ENCODE data around the gene LRRC57. TPM values are rescaled to one million over a fixed set of nuclear protein-coding genes. Genes with fewer than 3 reads are reported as not detected.
A peak's percentile ranks its signal among the peaks of the same experiment; 100 is the strongest.

The LRRC57 gene
- total and polyA plus RNA-seq, 2 of the 13 experiments (the other 11 are each of a cell fraction or from before 2014, with no cell fraction given), result 5.8 to 14.8 TPM

- TF ChIP-seq ZFAT (CRISPR knock-in tag; conservative IDR thresholded peaks at IDR 0.05) (no peak), ZNF605 (CRISPR knock-in tag; IDR thresholded peaks at IDR 0.05) (peak; percentile 71; the same call in 1 of the 2 replicates), REXO4 (CRISPR knock-in tag; IDR thresholded peaks at IDR 0.05; ENCODE audit: borderline replicate concordance) (no peak), DNMT3B (CRISPR knock-in tag; conservative IDR thresholded peaks at IDR 0.05) (no peak), SETDB1 (CRISPR knock-in tag; IDR thresholded peaks at IDR 0.05; ENCODE audit: borderline replicate concordance) (no peak), NRL (CRISPR knock-in tag; IDR thresholded peaks at IDR 0.05; ENCODE audit: borderline replicate concordance) (no peak; the same call in 1 of the 2 replicates), ZBTB46 (CRISPR knock-in tag; IDR thresholded peaks at IDR 0.05; ENCODE audit: borderline replicate concordance) (no peak), SALL1 (CRISPR knock-in tag; IDR thresholded peaks at IDR 0.05) (peak; percentile 72), ARID3A (IDR thresholded peaks at IDR 0.05; ENCODE audit: low read depth, low read length) (no peak), ZNF3 (CRISPR knock-in tag; IDR thresholded peaks at IDR 0.05) (no peak), NFE2L1 (CRISPR knock-in tag; IDR thresholded peaks at IDR 0.05; ENCODE audit: borderline replicate concordance) (no peak), ZNF720 (CRISPR knock-in tag; IDR thresholded peaks at IDR 0.05) (no peak), ZSCAN22 (CRISPR knock-in tag; IDR thresholded peaks at IDR 0.05) (no peak), ZNF557 (CRISPR knock-in tag; IDR thresholded peaks at IDR 0.05) (no peak), ZSCAN9 (CRISPR knock-in tag; IDR thresholded peaks at IDR 0.05; ENCODE audit: borderline replicate concordance) (peak; percentile 57; the same call in 1 of the 2 replicates), EP300 (IDR thresholded peaks at IDR 0.05; ENCODE audit: low read depth in 2 of 2, low read length in 2 of 2) (no peak), EP300 (CRISPR knock-in tag; IDR thresholded peaks at IDR 0.05; ENCODE audit: borderline replicate concordance) (no peak), ZNF850 (CRISPR knock-in tag; conservative IDR thresholded peaks at IDR 0.05) (no peak), SOX13 (IDR thresholded peaks at IDR 0.05) (no peak), SOX13 (CRISPR knock-in tag; conservative IDR thresholded peaks at IDR 0.05 in 1 of 2, IDR thresholded peaks at IDR 0.05 in 1 of 2) (no peak), SRY (CRISPR knock-in tag; IDR thresholded peaks at IDR 0.05) (no peak), KDM5A (IDR thresholded peaks at IDR 0.05; ENCODE audit: borderline replicate concordance, low read length) (no peak), FLYWCH1 (CRISPR knock-in tag; IDR thresholded peaks at IDR 0.05) (no peak), GABPA (IDR thresholded peaks at IDR 0.05; ENCODE audit: low read depth, low read length) (no peak), GABPA (CRISPR knock-in tag; IDR thresholded peaks at IDR 0.05; ENCODE audit: low read depth) (no peak), ZMYM2 (CRISPR knock-in tag; IDR thresholded peaks at IDR 0.05) (peak; percentile 49; the same call in 1 of the 2 replicates), GATAD2A (CRISPR knock-in tag; IDR thresholded peaks at IDR 0.05) (no peak; the same call in 1 of the 2 replicates)
- TF ChIP-seq, protein P1, sequence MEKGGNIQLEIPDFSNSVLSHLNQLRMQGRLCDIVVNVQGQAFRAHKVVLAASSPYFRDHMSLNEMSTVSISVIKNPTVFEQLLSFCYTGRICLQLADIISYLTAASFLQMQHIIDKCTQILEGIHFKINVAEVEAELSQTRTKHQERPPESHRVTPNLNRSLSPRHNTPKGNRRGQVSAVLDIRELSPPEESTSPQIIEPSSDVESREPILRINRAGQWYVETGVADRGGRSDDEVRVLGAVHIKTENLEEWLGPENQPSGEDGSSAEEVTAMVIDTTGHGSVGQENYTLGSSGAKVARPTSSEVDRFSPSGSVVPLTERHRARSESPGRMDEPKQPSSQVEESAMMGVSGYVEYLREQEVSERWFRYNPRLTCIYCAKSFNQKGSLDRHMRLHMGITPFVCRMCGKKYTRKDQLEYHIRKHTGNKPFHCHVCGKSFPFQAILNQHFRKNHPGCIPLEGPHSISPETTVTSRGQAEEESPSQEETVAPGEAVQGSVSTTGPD (CRISPR knock-in tag; IDR thresholded peaks at IDR 0.05), result no peak
- TF ChIP-seq, protein P2, sequence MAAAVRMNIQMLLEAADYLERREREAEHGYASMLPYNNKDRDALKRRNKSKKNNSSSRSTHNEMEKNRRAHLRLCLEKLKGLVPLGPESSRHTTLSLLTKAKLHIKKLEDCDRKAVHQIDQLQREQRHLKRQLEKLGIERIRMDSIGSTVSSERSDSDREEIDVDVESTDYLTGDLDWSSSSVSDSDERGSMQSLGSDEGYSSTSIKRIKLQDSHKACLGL (CRISPR knock-in tag; IDR thresholded peaks at IDR 0.05), result no peak
Measured at GRCh38 chr15:42581272-42581730, 32.7 kb upstream of the LRRC57 start (continued).

All from HepG2 (cell line).